HG03520 (cell line): ENCODE data around the gene NDUFC1.
"Not testable (repeated sequence)": the region's sequence is repeated elsewhere in the genome, so short reads cannot be mapped to it uniquely, and the experiment has no call there.

ENCODE experiments used
- ATAC-seq: cut with Tn5 transposase; IDR thresholded peaks from one replicate; pipeline ENCODE4 v1.9.1; 2021; ENCODE audit warnings: mild to moderate bottlenecking, moderate library complexity; ENCODE audit not compliant: unreplicated experiment

The NDUFC1 gene

DNA sequence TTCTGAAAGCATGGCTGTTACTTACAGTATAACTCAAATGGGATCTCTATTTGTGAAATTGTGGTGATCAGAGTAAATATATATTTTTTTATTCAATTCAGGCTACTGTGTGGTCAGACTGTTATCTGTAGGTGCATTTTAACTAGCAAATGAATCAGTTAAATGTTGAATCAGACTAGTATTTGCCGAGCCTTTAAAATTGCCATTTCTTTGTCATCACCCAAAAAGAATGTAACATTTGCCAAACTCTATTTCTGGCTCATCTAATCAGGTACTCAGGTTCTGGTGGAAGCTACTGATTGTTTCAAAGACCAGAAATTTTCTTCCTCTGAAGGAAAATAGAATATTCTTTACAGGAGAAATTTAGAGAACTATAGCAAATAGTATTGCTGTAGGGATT lies 2.7 kb downstream of the NDUFC1 start:
- no peak for ATAC-seq

DNA sequence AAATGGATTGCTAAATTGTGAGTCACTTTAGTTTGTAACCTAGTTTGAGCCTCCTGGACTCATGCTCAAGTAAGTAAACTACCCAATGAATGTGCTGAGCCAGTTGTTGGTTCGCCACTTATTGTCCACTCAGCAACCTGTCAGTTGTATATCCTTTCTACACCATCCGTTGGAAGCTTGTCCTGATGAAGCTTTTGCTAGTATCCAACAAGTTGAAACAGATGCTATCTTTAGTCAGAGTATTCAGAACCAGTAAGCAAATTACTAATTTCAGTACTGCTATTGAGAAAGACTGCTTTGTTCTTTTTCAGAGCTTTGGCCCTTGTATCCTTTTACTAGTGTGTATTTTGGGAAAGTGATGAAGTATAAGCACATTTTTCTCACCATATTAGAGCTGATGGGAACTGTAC lies 5.3 kb downstream of the NDUFC1 start:
- no peak for ATAC-seq

GRCh38 chr4:139295942-139296299 lies 6.4 kb downstream of the NDUFC1 start:
- no peak for ATAC-seq

DNA sequence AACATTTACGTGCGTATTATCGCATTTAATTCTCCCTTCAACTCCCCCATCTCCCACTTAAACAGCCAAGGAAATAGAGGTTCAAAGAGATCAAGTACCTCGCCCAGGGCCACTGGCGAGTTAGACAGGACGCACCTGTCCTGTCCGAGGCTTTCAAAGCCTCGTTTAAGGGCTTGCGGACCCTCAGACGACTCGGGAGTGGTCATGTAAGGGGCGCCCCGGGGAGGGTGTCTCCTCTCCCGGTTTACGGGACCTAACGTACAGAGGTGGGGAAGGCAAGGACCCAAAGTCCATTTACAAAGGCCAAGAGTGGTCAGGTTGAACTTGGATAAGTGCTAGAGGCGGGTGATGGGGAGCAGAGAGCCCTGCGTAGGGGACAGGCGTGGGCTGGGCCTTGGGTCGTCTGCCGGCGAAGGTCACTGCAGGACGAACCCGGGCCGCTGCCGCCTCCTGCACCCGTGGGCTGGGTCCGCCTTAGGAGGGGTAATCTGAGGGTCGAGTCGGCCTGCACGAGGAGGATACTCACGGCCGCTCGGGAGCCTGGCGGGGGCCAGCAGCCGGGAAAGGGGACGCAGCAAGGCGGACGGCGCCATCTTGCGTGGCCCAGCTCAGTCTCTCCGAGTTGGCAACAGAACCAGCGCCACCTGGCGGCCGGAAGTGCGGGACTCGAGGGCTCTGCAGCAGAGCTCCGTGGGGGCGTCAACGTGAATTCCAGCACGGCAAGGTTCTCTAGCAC lies 6.9 kb downstream of the NDUFC1 start:
- ATAC-seq: peak; percentile 88

GRCh38 chr4:139286186-139286698 lies 16.0 kb downstream of the NDUFC1 start:
- no peak for ATAC-seq

DNA sequence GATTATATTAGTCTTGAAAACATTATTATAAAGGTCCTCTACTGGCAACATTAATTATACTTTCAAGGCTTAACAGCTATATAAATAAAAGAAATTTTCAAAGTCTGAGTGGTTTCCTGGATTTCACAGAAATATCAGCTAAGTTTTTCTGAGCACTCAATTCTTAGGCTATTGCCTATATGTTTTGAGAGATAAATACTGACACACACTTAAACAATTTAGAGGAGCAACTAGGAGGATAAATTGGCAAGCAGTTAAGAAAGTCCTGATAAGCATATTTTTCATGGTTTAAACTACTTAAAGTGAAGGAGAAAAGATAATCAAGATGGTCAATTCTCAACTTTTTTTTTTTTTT lies 19.6 kb downstream of the NDUFC1 start:
- ATAC-seq: no peak

- ATAC-seq: no peak
Observed at GRCh38 chr4:139282065-139282720, 20.1 kb downstream of the NDUFC1 start.

DNA sequence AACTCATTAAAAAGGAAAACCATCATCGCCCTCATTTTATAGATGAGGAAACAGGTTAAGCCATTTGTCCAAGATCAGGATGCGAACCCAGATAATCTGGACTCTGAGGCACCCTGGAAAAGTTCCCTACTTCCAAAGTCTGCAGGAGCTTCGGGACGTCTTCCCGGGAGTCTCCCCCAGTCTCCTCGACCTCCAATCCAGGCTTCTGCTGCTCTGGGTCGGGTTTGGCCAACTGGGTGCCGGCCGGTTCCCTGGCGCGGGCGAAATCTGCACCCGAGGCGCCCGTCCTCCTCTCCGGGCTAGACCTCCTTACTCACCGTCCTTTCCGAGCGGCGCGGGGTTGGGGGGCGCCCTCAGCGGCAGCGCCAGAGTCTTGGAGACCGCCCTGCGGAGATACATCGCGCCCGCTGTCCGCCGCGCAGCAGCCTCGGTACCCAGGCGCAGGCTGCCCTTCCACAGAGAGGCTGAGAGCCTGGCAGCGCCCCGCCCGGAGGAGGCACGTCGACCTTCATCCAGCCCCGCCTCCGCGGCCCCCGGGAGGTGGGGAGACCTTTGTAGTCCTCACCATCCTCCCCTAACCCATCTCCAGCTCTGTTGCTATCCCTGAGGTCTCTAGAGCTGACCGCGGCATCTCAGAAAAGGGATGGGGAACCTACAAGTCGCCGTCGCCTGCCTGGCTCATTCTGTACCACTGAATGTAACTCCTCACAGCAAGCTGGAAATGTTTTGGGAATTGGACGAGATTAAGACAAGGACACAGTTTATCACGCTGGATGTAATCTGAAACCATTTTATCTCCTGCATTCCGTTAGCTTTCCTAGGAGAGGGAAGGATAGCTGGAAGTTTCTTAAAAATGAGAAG lies 22.3 kb downstream of the NDUFC1 start, which contains the start of gene MGARP:
Gene MGARP (minus strand): TSS at position 466 of the 861 bp plus-strand sequence. CDS start 67 bp downstream, at position 399.
- ATAC-seq: no peak

GRCh38 chr4:139278912-139279759 lies 23.1 kb downstream of the NDUFC1 start:
- no peak for ATAC-seq

DNA sequence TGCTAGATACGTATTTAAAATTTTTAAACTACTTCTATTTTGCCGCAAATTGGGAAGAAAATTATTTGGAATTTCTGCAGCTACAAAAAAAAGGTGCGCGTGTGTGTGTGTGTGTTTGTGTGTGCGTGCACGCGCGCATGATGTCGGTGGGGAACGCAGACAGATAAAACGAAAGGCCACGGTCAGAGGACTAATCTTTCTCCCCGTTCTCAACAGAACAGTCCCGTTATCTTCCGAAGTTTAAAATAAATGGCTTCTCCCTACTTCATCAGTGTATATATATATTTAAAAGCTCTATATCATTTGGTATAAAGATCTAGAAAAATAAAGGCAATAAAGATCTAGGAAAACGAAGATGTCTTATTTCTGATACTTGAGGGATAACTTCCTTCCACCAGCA lies 23.8 kb downstream of the NDUFC1 start:
- ATAC-seq: no peak

DNA sequence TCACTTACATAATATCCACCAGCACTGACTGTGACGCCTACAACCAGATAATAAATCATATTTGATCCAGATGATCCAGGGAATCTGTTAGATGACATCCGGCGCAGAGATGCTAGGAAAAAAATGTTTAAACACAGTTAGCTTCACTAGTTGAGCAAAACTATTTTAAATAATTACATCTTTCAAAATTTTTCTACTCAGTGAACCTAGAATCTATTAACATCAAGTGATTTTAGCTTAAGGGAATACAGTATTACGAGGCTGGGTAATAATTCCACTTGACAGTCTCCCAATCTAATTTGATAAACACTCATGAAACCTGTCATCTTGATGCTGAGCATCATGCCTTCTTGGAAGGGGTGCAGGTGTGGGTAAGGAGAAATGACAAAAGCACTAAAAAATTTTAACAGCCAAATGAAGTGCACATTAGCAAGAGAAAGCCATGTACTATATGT lies 27.0 kb downstream of the NDUFC1 start:
- ATAC-seq: no peak

GRCh38 chr4:139274790-139275189 lies 27.5 kb downstream of the NDUFC1 start:
- no peak for ATAC-seq

GRCh38 chr4:139273835-139274234 lies 28.4 kb downstream of the NDUFC1 start:
- no peak for ATAC-seq

DNA sequence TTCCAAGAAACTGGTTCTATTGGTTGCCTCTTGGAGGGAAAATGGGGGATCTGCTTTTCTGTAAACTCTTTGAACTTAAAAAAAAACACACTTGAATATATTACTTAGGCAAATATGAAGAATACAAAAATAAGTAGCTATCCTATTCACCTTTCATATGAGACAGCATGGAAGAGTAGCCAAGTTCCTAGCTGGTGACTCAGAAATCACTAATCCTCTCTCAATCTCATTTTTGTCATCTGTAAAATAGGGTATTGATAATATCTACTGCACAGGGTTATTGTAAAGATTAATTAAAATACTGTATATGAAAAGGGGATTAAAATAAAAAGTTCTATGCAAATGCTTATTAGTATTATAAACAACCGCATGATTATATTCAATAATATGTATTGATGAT lies 35.0 kb downstream of the NDUFC1 start:
- no peak for ATAC-seq

DNA sequence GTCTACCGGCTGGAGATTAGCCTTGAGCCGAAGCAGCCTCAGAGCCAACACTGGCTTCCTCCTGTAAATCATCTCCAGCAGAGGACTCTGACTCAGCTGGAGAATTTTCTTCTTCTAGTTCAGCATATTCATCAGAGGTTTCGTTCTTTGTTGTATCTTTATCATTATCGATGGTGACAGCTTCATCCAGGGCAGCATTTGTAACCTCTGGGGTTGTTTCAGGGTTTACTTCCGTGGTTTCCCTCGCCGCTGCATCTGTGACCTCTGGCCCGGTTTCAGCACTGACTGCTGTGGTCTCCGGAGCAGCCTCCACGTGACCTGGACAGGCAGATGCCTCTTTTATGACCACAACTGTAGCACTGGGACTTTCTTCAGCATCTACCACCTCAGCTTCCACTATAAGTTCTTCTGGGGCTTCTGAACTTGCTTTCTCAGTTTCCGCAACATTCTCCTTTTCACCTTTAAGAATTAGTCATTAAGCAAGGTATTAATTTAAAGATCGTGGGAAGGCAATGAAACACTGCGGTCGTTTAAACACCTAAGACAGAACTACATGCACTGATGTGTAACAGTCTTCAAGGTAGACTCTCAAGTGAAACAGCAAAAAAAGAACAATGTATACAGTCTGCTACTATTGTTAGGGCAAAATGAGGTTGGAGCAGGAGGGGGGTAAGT lies 35.6 kb downstream of the NDUFC1 start:
- ATAC-seq: peak; percentile 95

DNA sequence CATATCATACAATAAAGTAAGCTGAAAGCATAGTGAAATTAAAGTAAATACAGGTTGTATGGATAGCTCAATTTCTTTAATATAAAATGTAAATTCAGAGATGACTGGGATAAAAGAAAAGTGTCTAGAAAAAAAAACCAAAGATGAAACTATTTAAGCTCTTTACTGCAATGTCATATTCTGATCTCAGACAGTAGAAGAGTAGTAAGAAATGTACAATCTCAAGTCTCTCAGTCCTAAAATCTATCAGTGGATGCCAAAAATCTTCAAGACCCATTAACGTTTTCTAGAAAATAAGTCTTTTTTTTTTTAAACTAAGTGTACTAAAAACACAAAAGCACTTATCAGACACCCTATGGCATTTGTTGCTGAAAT lies 36.1 kb downstream of the NDUFC1 start:
- ATAC-seq: peak; percentile 2

GRCh38 chr4:139265654-139266053 lies 36.6 kb downstream of the NDUFC1 start:
- no peak for ATAC-seq

DNA sequence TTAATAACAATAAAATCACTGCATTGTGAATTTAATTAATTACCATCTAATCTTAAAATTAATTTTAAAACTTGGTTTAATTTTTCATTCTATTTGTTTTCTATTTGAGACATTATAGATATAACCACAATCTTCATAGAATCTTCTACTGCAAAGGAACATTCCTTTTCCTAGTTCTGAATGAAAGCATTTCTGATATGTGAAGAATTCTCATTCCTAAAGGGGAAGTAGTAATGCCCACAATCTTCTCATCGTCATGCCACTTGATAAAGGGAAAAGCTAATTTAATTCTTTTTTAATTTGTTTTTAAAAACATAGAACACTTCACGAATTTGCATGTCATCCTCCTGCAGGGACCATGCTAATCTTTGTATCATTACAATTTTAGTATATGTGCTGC lies 45.9 kb downstream of the NDUFC1 start:
- no peak for ATAC-seq

DNA sequence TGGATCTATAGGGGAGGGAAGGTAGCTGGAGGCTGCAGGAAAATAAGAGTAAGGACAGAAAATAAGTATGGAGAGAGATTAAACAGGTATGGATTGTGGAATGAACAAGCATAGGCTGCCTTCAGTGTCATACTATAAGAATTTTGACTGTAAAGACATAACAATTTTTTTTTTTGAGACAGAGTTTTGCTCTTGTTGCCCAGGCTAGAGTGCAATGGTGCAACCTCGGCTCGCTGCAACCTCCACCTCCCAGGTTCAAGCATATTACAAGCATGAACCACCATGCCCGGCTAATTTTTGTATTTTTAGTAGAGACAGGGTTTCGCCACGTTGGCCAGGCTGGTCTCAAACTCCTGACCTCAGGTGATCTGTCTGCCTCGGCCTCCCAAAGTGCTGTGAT lies 46.7 kb downstream of the NDUFC1 start:
- ATAC-seq: not testable (repeated sequence)

GRCh38 chr4:139253713-139254112 lies 48.6 kb downstream of the NDUFC1 start:
- no peak for ATAC-seq
